Neuronal stem cell (in vitro differentiated cells): ENCODE measurements around the gene RS1.

Source experiments
- DNase-seq: peaks from one replicate; pipeline ENCODE4 v3.0.0-alpha.2; 2013; ENCODE audit warnings: low spot score
- H2AFZ ChIP-seq: one replicate; pipeline ENCODE4 v1.6.1; 2013; ENCODE audit warnings: mild to moderate bottlenecking, low read length, inconsistent platforms
- H2AK5ac ChIP-seq: 2 replicates; pipeline ENCODE4 v1.6.1; 2013; ENCODE audit warnings: low read depth, mild to moderate bottlenecking, inconsistent platforms, low read length, moderate library complexity, mixed read lengths
- H2BK120ac ChIP-seq: 2 replicates; pipeline ENCODE4 v1.6.1; 2013; ENCODE audit warnings: low read depth, mild to moderate bottlenecking, inconsistent platforms, low read length, moderate library complexity, mixed read lengths
- H2BK12ac ChIP-seq: one replicate; pipeline ENCODE4 v1.6.1; 2013; ENCODE audit warnings: low read length, inconsistent platforms
- H2BK15ac ChIP-seq: 2 replicates; pipeline ENCODE4 v1.6.1; 2013; ENCODE audit warnings: mild to moderate bottlenecking, low read length, inconsistent platforms, mixed read lengths
- H2BK5ac ChIP-seq: one replicate; pipeline ENCODE4 v1.6.1; 2013; ENCODE audit warnings: inconsistent platforms, mild to moderate bottlenecking, low read length, moderate library complexity
- H3K14ac ChIP-seq: one replicate; pipeline ENCODE4 v1.6.1; 2013; ENCODE audit warnings: low read length, inconsistent platforms
- H3K18ac ChIP-seq: 2 replicates; pipeline ENCODE4 v1.6.1; 2013; ENCODE audit warnings: low read length, inconsistent platforms
- H3K23ac ChIP-seq: 2 replicates; pipeline ENCODE4 v1.6.1; 2013; ENCODE audit warnings: low read depth, mild to moderate bottlenecking, mixed read lengths, low read length, inconsistent platforms; ENCODE audit not compliant: poor library complexity
- H3K27ac ChIP-seq: replicated peaks from 3 replicates; pipeline ENCODE4 v1.5.1; 2013; ENCODE audit warnings: low read length, inconsistent platforms
- H3K27me3 ChIP-seq, 3 experiments: 2 replicates each; pipeline ENCODE4 v1.6.1; 2013; ENCODE audit warnings: low read length in 3 of 3, mild to moderate bottlenecking in 2 of 3, inconsistent platforms in 1 of 3, low read depth in 1 of 3, mixed read lengths in 1 of 3, moderate library complexity in 1 of 3; ENCODE audit not compliant: control insufficient read depth in 3 of 3, insufficient read depth in 3 of 3
- H3K36me3 ChIP-seq, 2 donors: replicated peaks in 1 of 2; 2 replicates each; pipeline ENCODE4 v1.6.1; 2013; ENCODE audit warnings: low read length in 2 of 2; ENCODE audit not compliant: control insufficient read depth in 2 of 2, insufficient read depth in 2 of 2
- H3K4ac ChIP-seq: 2 replicates; pipeline ENCODE4 v1.6.1; 2013; ENCODE audit warnings: inconsistent platforms, mild to moderate bottlenecking, low read length, moderate library complexity
- H3K4me1 ChIP-seq, 2 donors: 1 replicate in 1 of 2; 2 replicates in 1 of 2; pipeline ENCODE4 v1.6.1; 2013; ENCODE audit warnings: low read length in 2 of 2, low read depth in 1 of 2; ENCODE audit not compliant: control insufficient read depth in 2 of 2, insufficient read depth in 1 of 2
- H3K4me2 ChIP-seq: one replicate; pipeline ENCODE4 v1.6.1; 2013; ENCODE audit warnings: mild to moderate bottlenecking, low read length, inconsistent platforms; ENCODE audit not compliant: insufficient read depth, poor library complexity, severe bottlenecking
- H3K4me3 ChIP-seq, 2 donors: 2 replicates each; pipeline ENCODE4 v1.5.1; 2013; ENCODE audit warnings: low read length in 2 of 2, mild to moderate bottlenecking in 2 of 2, inconsistent platforms in 1 of 2, moderate library complexity in 1 of 2
- H3K79me1 ChIP-seq: one replicate; pipeline ENCODE4 v1.6.1; 2013; ENCODE audit warnings: low read depth, mild to moderate bottlenecking, inconsistent platforms, low read length, moderate library complexity
- H3K9ac ChIP-seq: one replicate; pipeline ENCODE4 v1.6.1; 2013; ENCODE audit warnings: mild to moderate bottlenecking, low read depth, low read length, inconsistent platforms; ENCODE audit not compliant: poor library complexity
- H3K9me3 ChIP-seq, 2 donors: replicated peaks in 1 of 2; 2 replicates each; pipeline versions ENCODE3 to v1.6.1; 2013; ENCODE audit warnings: low read length in 2 of 2, mild to moderate bottlenecking in 2 of 2, inconsistent platforms in 1 of 2, low read depth in 1 of 2, mixed read lengths in 1 of 2, moderate library complexity in 1 of 2; ENCODE audit not compliant: control insufficient read depth in 2 of 2, insufficient read depth in 1 of 2
- H4K8ac ChIP-seq: one replicate; pipeline ENCODE4 v1.6.1; 2013; ENCODE audit warnings: low read depth, mild to moderate bottlenecking, inconsistent platforms, low read length, moderate library complexity
- H4K91ac ChIP-seq: one replicate; pipeline ENCODE4 v1.6.1; 2013; ENCODE audit warnings: low read length, low read depth, mild to moderate bottlenecking, inconsistent platforms; ENCODE audit not compliant: poor library complexity
- WGBS, 2 donors: extraction: QIAGEN DNeasy Blood & Tissue Kit; methylation state at CpG; one replicate each; pipeline ENCODE4 v1.1.7; 2013; ENCODE audit warnings: missing lambda C conversion rate in 2 of 2, mixed read lengths in 1 of 2; ENCODE audit not compliant: insufficient read length in 2 of 2, insufficient replicate concordance in 1 of 2; ENCODE audit errors: extremely low coverage in 2 of 2; 5-methylcytosine and 5-hydroxymethylcytosine counted together

Gene RS1

GRCh38 chrX:18654875-18655836, 16.8 kb downstream of the RS1 start:
- H2BK120ac ChIP-seq: no peak overlapping the region

DNA sequence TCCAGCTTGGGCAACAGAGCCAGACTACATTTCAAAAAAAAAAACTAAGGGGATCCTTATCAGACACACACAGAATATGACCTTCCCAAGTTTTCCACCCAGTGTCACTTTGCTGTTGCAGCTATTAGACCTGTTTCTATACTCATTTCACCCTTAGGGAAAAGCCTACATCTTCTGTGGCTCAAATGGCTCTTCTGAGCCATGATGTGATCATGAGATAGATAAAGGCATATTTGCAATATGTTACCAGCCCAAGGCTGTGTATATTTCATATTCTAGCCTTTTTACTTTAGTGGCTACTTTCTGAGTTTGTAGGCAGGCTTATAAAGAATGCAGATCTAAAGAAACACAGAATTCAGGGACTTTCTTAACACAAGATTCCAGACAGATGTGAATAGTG, 19.3 kb downstream of the RS1 start:
- H3K27me3 ChIP-seq: no peaks in the 10 kb centered on the region
- no peak overlapping the region for H3K14ac ChIP-seq
- DNase-seq: no peak
- H3K4me1 ChIP-seq: peaks cover 0 to 4% of the 10 kb centered on the region in 2 donors
- no peak overlapping the region for H3K23ac ChIP-seq
- H3K36me3 ChIP-seq: no peaks in the 10 kb centered on the region
- H2AK5ac ChIP-seq: no peak overlapping the region
- no peak overlapping the region for H4K91ac ChIP-seq
- H3K9ac ChIP-seq: no peak overlapping the region
- H2BK5ac ChIP-seq: no peak overlapping the region
- H4K8ac ChIP-seq: no peak overlapping the region
- no peak overlapping the region for H2BK12ac ChIP-seq
- H3K4me2 ChIP-seq: no peak overlapping the region
- H3K79me1 ChIP-seq: no peaks in the 10 kb centered on the region
- H2BK120ac ChIP-seq: no peak overlapping the region
- H3K9me3 ChIP-seq: no peaks in the 10 kb centered on the region
- H3K4ac ChIP-seq: no peak overlapping the region
- H3K27ac ChIP-seq: no peak overlapping the region
- H2BK15ac ChIP-seq: no peak overlapping the region
- H2AFZ ChIP-seq: no peak overlapping the region
- no peak overlapping the region for H3K18ac ChIP-seq
- no peak overlapping the region for H3K4me3 ChIP-seq

More at GRCh38 chrX:18654875-18655836, 16.8 kb downstream of the RS1 start:
- H2BK15ac ChIP-seq: no peak overlapping the region
- no peaks in the 10 kb centered on the region for H3K9me3 ChIP-seq
- H3K18ac ChIP-seq: peak overlapping the region; percentile 48
- H4K91ac ChIP-seq: no peak overlapping the region
- no peak overlapping the region for H2BK5ac ChIP-seq
- no peak overlapping the region for H3K23ac ChIP-seq
- no peaks in the 10 kb centered on the region for H3K79me1 ChIP-seq
- H4K8ac ChIP-seq: no peak overlapping the region
- WGBS, 2 donors: no CpG with 5 or more reads among the region's 5 CpGs
- no peak overlapping the region for H3K9ac ChIP-seq
- no peak for DNase-seq
- no peak overlapping the region for H2BK12ac ChIP-seq
- H3K4me3 ChIP-seq: no peak overlapping the region
- no peaks in the 10 kb centered on the region for H3K27me3 ChIP-seq
- H3K14ac ChIP-seq: no peak overlapping the region
- no peak overlapping the region for H2AK5ac ChIP-seq
- H3K27ac ChIP-seq: no peak overlapping the region
- no peak overlapping the region for H3K4me2 ChIP-seq
- no peak overlapping the region for H3K4ac ChIP-seq
- peaks cover 0 to 1% of the 10 kb centered on the region in 2 donors for H3K4me1 ChIP-seq
- no peak overlapping the region for H2AFZ ChIP-seq
- H3K36me3 ChIP-seq: no peaks in the 10 kb centered on the region

DNA sequence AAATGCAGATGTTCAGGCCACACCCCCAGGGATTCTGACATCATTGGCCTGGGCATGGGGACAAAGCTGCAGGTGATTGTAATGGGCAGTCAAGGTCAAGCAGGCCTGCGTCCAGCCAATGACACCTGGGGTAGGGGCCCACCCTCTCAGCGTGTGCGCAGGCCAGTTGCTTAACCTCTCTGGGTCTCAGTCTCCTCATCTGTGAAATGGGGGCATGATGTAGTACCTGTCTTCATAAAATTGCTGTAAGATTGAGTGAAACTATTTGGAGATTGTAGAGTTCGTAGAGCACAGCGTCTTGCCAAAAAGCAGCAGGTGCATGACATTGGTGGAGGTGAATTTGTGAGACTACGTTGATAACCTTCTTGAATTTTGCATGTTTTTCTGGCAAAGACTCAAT, 21.2 kb downstream of the RS1 start:
- no peak for DNase-seq

DNA sequence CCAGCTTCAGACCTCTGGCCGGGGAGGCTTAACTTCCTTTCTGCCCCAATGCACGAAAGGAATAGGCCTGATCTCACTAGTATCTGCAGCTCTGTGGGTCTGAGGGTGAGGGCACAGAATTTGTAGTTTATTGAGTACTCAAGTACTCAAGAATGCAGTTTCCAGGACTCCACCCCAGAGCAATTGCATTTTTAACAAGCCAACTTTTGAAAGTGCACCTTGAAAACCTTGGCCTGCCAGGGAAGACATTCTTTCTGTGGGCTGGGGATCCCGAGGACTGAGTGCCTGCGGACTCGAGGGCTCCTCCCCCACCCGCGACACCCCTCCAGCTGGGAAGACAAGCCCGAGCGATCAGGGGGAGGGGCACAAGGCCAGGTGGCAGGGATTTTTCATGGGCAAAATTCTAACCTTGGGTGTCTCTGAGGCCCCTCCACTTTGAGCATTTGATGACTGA, 22.4 kb downstream of the RS1 start:
- Histone ChIP-seq H2AK5ac (no peak overlapping the region), H3K27ac (peak overlapping the region; percentile 51), H3K23ac (no peak overlapping the region), H2AFZ (peak overlapping the region; percentile 76), H3K14ac (no peak overlapping the region), H2BK5ac (no peak overlapping the region), H3K18ac (no peak overlapping the region), H3K9me3 (no peaks in the 10 kb centered on the region), H3K79me1 (no peaks in the 10 kb centered on the region), H2BK120ac (no peak overlapping the region), H3K9ac (no peak overlapping the region), H4K91ac (no peak overlapping the region), H3K4me3 (no peak overlapping the region), H2BK15ac (no peak overlapping the region), H4K8ac (no peak overlapping the region), H3K36me3 (no peaks in the 10 kb centered on the region), H3K4me2 (peak overlapping the region; percentile 23), H2BK12ac (no peak overlapping the region), H3K27me3 (no peaks in the 10 kb centered on the region), H3K4ac (no peak overlapping the region), H3K4me1 (peaks cover 0 to 7% of the 10 kb centered on the region in 2 donors)
- WGBS, 2 donors: no CpG with 5 or more reads among the region's 9 CpGs
- DNase-seq: peak; percentile 5

More for the DNA sequence above, 21.2 kb downstream of the RS1 start:
- WGBS, 2 donors: no CpG with 5 or more reads among the region's 6 CpGs
- Histone ChIP-seq H3K9ac (no peak overlapping the region), H3K4me3 (no peak overlapping the region), H2BK5ac (no peak overlapping the region), H3K27me3 (no peaks in the 10 kb centered on the region), H2BK120ac (no peak overlapping the region), H4K8ac (no peak overlapping the region), H3K4me1 (peaks cover 0 to 7% of the 10 kb centered on the region in 2 donors), H3K36me3 (no peaks in the 10 kb centered on the region), H3K4me2 (no peak overlapping the region), H3K14ac (no peak overlapping the region), H4K91ac (peak overlapping the region; percentile 53), H2BK12ac (no peak overlapping the region), H2AK5ac (no peak overlapping the region), H3K79me1 (no peaks in the 10 kb centered on the region), H3K23ac (no peak overlapping the region), H2AFZ (no peak overlapping the region), H3K18ac (no peak overlapping the region), H3K9me3 (no peaks in the 10 kb centered on the region), H3K27ac (no peak overlapping the region), H2BK15ac (no peak overlapping the region), H3K4ac (no peak overlapping the region)
